ENCODE results near the gene STAC2.

GRCh38 chr17:39164675-39165143 is 61.0 kb downstream of the STAC2 start:
- TF ChIP-seq, protein P1, sequence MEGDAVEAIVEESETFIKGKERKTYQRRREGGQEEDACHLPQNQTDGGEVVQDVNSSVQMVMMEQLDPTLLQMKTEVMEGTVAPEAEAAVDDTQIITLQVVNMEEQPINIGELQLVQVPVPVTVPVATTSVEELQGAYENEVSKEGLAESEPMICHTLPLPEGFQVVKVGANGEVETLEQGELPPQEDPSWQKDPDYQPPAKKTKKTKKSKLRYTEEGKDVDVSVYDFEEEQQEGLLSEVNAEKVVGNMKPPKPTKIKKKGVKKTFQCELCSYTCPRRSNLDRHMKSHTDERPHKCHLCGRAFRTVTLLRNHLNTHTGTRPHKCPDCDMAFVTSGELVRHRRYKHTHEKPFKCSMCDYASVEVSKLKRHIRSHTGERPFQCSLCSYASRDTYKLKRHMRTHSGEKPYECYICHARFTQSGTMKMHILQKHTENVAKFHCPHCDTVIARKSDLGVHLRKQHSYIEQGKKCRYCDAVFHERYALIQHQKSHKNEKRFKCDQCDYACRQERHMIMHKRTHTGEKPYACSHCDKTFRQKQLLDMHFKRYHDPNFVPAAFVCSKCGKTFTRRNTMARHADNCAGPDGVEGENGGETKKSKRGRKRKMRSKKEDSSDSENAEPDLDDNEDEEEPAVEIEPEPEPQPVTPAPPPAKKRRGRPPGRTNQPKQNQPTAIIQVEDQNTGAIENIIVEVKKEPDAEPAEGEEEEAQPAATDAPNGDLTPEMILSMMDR (IDR thresholded peaks at IDR 0.05), result peak; percentile 67 to 86 (median 78)
- no peak for TF ChIP-seq POLR2A (IDR thresholded peaks at IDR 0.05)

All from esophagus squamous epithelium (tissue), 4 donors.